Endothelial cell of umbilical vein (primary cell): ENCODE measurements around the gene MKLN1. TPM values are rescaled to one million over a fixed set of nuclear protein-coding genes. Genes with fewer than 3 reads are reported as not detected.

Experiments used
- BruUV-seq: library from RNA; stranded (reverse); fragments of 400-500 nt; replicated peaks from 2 replicates; lab custom pipeline; 2021; lab: Mats Ljungman, UMichigan
- CTCF ChIA-PET: fragments of 300-600, 350-600 bp; sonication (Branson Sonifier 250); formaldehyde crosslinking; loops from one replicate; lab custom pipeline; 2021; ENCODE audit warnings: antibody characterized with exemption, inconsistent platforms; lab: Charles Lee
- POLR2A ChIA-PET: fragments of 300-600, 350-600 bp; sonication (Branson Sonifier 250); formaldehyde crosslinking; loops from one replicate; lab custom pipeline; 2021; ENCODE audit warnings: antibody characterized with exemption, inconsistent platforms; lab: Charles Lee
- DNase-seq: peaks from one replicate; pipeline ENCODE4 v3.0.0-alpha.2; 2011; ENCODE audit warnings: low read depth, low spot score
- FAIRE-seq: peaks from 2 replicates; lab custom pipeline; 2011; peaks lifted over from hg19 to GRCh38; lab: Jason Lieb, UNC
- H2AFZ ChIP-seq: 2 replicates; pipeline ENCODE4 v1.6.0; 2012; ENCODE audit warnings: low read depth, low read length, control low read depth, inconsistent platforms
- H3K27ac ChIP-seq: 2 replicates; pipeline ENCODE4 v1.5.1; 2011; ENCODE audit warnings: low read depth, mild to moderate bottlenecking, control low read depth, low read length, moderate library complexity; ENCODE audit not compliant: insufficient read depth
- H3K27me3 ChIP-seq, 2 experiments: 2 replicates each; pipeline versions ENCODE4 v1.6.0 to v1.6.1; 2011; ENCODE audit warnings: low read length in 2 of 2, mixed read lengths in 1 of 2; ENCODE audit not compliant: control insufficient read depth in 2 of 2, insufficient read depth in 2 of 2
- H3K36me3 ChIP-seq, 2 experiments: 2 replicates in 1 of 2; 3 replicates in 1 of 2; pipeline ENCODE4 v1.5.1; 2011; ENCODE audit warnings: low read length in 2 of 2, mild to moderate bottlenecking in 1 of 2, moderate library complexity in 1 of 2; ENCODE audit not compliant: control insufficient read depth in 2 of 2, insufficient read depth in 2 of 2; ENCODE audit errors: extremely low read depth in 1 of 2
- H3K4me1 ChIP-seq: 3 replicates; pipeline ENCODE4 v1.5.1; 2011; ENCODE audit warnings: mild to moderate bottlenecking, low read length; ENCODE audit not compliant: control insufficient read depth, insufficient read depth; ENCODE audit errors: extremely low read depth
- H3K4me2 ChIP-seq: 2 replicates; pipeline ENCODE4 v1.6.1; 2011; ENCODE audit warnings: low read length, control low read depth, mixed read lengths; ENCODE audit not compliant: insufficient read depth
- H3K4me3 ChIP-seq, 3 experiments: fragments of 200-600 bp in 1 of 3; sonication (generic), shearing (Covaris generic) in 1 of 3; replicated peaks in 1 of 3; 2 replicates each; pipeline ENCODE4 v1.5.1; 2011 to 2016; ENCODE audit warnings: control low read depth in 3 of 3, low read length in 3 of 3, mild to moderate bottlenecking in 2 of 3, inconsistent platforms in 1 of 3, low read depth in 1 of 3, moderate library complexity in 1 of 3; ENCODE audit not compliant: insufficient read depth in 1 of 3
- H3K79me2 ChIP-seq: 2 replicates; pipeline ENCODE4 v1.6.0; 2012; ENCODE audit warnings: low read length, inconsistent platforms; ENCODE audit not compliant: control insufficient read depth, insufficient read depth
- H3K9ac ChIP-seq: replicated peaks from 2 replicates; pipeline ENCODE3; 2011; ENCODE audit warnings: low read length, control low read depth; ENCODE audit not compliant: insufficient read depth; ENCODE audit errors: extremely low read depth
- H3K9me1 ChIP-seq: replicated peaks from 3 replicates; pipeline ENCODE4 v1.6.0; 2011; ENCODE audit warnings: mild to moderate bottlenecking, low read length; ENCODE audit not compliant: control insufficient read depth, insufficient read depth; ENCODE audit errors: extremely low read depth
- H3K9me3 ChIP-seq: replicated peaks from 2 replicates; pipeline ENCODE4 v1.5.1; 2012; ENCODE audit warnings: low read length, inconsistent platforms; ENCODE audit not compliant: control insufficient read depth, insufficient read depth
- H4K20me1 ChIP-seq: replicated peaks from 2 replicates; pipeline ENCODE3; 2011; ENCODE audit warnings: mild to moderate bottlenecking, low read length; ENCODE audit not compliant: control insufficient read depth, insufficient read depth; ENCODE audit errors: extremely low read depth
- CTCF ChIP-seq, 2 donors: IDR thresholded peaks; 1 replicate in 1 of 2; 2 replicates in 1 of 2; pipeline ENCODE4 v1.5.1; 2011; ENCODE audit warnings: low read length in 2 of 2, mild to moderate bottlenecking in 2 of 2, moderate library complexity in 2 of 2, control low read depth in 1 of 2, inconsistent platforms in 1 of 2, low read depth in 1 of 2; ENCODE audit not compliant: insufficient read depth in 1 of 2; ENCODE audit errors: extremely low read depth in 1 of 2
- EZH2 ChIP-seq: IDR thresholded peaks from 2 replicates; pipeline ENCODE4 v1.6.1; 2012; ENCODE audit warnings: borderline replicate concordance, low read depth, mild to moderate bottlenecking, moderate library complexity, low read length, inconsistent platforms; ENCODE audit not compliant: severe bottlenecking
- FOS ChIP-seq: IDR thresholded peaks from 2 replicates; pipeline ENCODE4 v1.6.1; 2011; ENCODE audit warnings: mild to moderate bottlenecking, low read length, moderate library complexity, borderline replicate concordance; ENCODE audit not compliant: insufficient read depth
- GATA2 ChIP-seq: IDR thresholded peaks from 2 replicates; pipeline ENCODE4 v1.7.0; 2011; ENCODE audit warnings: low read depth, mild to moderate bottlenecking, moderate library complexity, mixed read lengths, low read length; ENCODE audit not compliant: insufficient read length, insufficient read depth
- JUN ChIP-seq: IDR thresholded peaks from 2 replicates; pipeline ENCODE4 v1.6.1; 2011; ENCODE audit warnings: borderline replicate concordance, low read depth; ENCODE audit not compliant: insufficient read length, insufficient read depth
- MAX ChIP-seq: IDR thresholded peaks from 2 replicates; pipeline ENCODE4 v1.6.1; 2011; ENCODE audit not compliant: insufficient read depth, insufficient read length
- MYC ChIP-seq: IDR thresholded peaks from one replicate; pipeline ENCODE4 v1.6.1; 2011; ENCODE audit warnings: mild to moderate bottlenecking, low read depth, low read length
- POLR2A ChIP-seq: IDR thresholded peaks from 2 replicates; pipeline ENCODE4 v1.6.1; 2012; ENCODE audit warnings: low read depth, mild to moderate bottlenecking, control low read depth, low read length
- POLR2AphosphoS5 ChIP-seq: IDR thresholded peaks from 2 replicates; pipeline ENCODE4 v1.6.1; 2012; ENCODE audit warnings: low read depth, mild to moderate bottlenecking, control low read depth, low read length, moderate library complexity; ENCODE audit not compliant: insufficient read depth
- dilution Hi-C: fragments of 300-500 bp; cut with MboI; formaldehyde crosslinking; loops from one replicate; pipeline ENCODE4 v1.15.0; 2019; ENCODE audit warnings: low sequenced_read_pairs; ENCODE audit not compliant: extremely low pct_ligation_motif_present
- intact Hi-C: fragments of 100-400 bp; cut with micrococcal nuclease; formaldehyde crosslinking; loops from one replicate; pipeline ENCODE4 v1.10.0; 2022
- polyA plus RNA-seq, 4 experiments: library from polyadenylated mRNA; depleted of rRNA in 3 of 4; stranded (reverse) in 3 of 4; unstranded in 1 of 4; fragments of >200 nt; gene quantifications; 2 replicates each; pipeline versions ENCODE4 v1.2.1 to v1.2.3, GENCODE V29; 2011 to 2012; ENCODE audit warnings: missing spikeins in 1 of 4
- total RNA-seq: library from RNA; stranded (reverse); gene quantifications from 2 replicates; pipeline ENCODE4 v1.2.3, GENCODE V29; 2021

MKLN1 gene
- total and polyA plus RNA-seq, 2 donors (not counting 3 experiments of a cell fraction or from before 2014, with no cell fraction given): 12.2 to 32.1 TPM

- no peak for TF ChIP-seq CTCF (IDR thresholded peaks at IDR 0.05; ENCODE audit: extremely low read depth in 1 of 2, insufficient read depth in 1 of 2, low read depth in 1 of 2, low read length in 2 of 2)
- no peak for TF ChIP-seq JUN
- no peak for TF ChIP-seq FOS
- TF ChIP-seq MAX: no peak
- no peak for TF ChIP-seq EZH2
- TF ChIP-seq POLR2AphosphoS5: no peak
- no peak for TF ChIP-seq POLR2A
- TF ChIP-seq GATA2: no peak
- TF ChIP-seq MYC: no peak
- BruUV-seq: no TSS peak
- intact Hi-C loops: no loop called here
- H3K9me1 ChIP-seq: no peaks in the 10 kb centered on the region
- no peak for DNase-seq
- dilution Hi-C loops: no loop called here
- no peak overlapping the region for H2AFZ ChIP-seq
- no peaks in the 10 kb centered on the region for H3K27me3 ChIP-seq
- no peak for FAIRE-seq
- no peaks in the 10 kb centered on the region for H3K9me3 ChIP-seq
- no peaks in the 10 kb centered on the region for H3K4me1 ChIP-seq
- H3K27ac ChIP-seq: no peak overlapping the region
- H4K20me1 ChIP-seq: no peaks in the 10 kb centered on the region
- no peak overlapping the region for H3K4me3 ChIP-seq
- H3K79me2 ChIP-seq: no peaks in the 10 kb centered on the region
- H3K4me2 ChIP-seq: no peak overlapping the region
- ChIA-PET CTCF (interaction anchor here (1.2 to 2.3 kb wide), 5 partner anchors 9 to 73 kb away, joined by 3 to 8 read pairs (median 6); no protein-coding TSS in a partner anchor), POLR2A (interaction anchor here (0.7 kb wide), 1 partner anchor 17 kb away, joined by 6 read pairs; no protein-coding TSS in a partner anchor)
- no peak overlapping the region for H3K9ac ChIP-seq
- H3K36me3 ChIP-seq: peaks cover 0 to 4% of the 10 kb centered on the region in 2 experiments
Measured at GRCh38 chr7:131493081-131493480, 165.4 kb downstream of the MKLN1 start.
